K562 (cell line): ENCODE results near the gene PRDX4. TPM values are rescaled to one million over a fixed set of nuclear protein-coding genes. Genes with fewer than 3 reads are reported as not detected.
A peak's percentile ranks its signal among the peaks of the same experiment; 100 is the strongest.

Source experiments
- CBFA2T2 ChIP-seq: fragments of 450-650 bp; conservative IDR thresholded peaks from 2 replicates; pipeline ENCODE4 v1.6.1; 2017; ENCODE audit warnings: mild to moderate bottlenecking
- CREB1 ChIP-seq, 2 experiments: sonication (generic) in 1 of 2; formaldehyde crosslinking in 1 of 2; IDR thresholded peaks; 2 replicates each; pipeline versions ENCODE4 v1.6.1 to v1.8.0; 2012 to 2022; ENCODE audit warnings: inconsistent platforms in 1 of 2, mild to moderate bottlenecking in 1 of 2, missing genetic modification reagents in 1 of 2, moderate library complexity in 1 of 2
- CREBBP ChIP-seq: IDR thresholded peaks from one replicate; pipeline ENCODE4 v1.6.1; 2012; ENCODE audit warnings: low read depth, mild to moderate bottlenecking, control low read depth, inconsistent platforms, low read length
- DACH1 ChIP-seq: fragments of 450-650 bp; IDR thresholded peaks from 2 replicates; pipeline ENCODE4 v1.6.1; 2018; ENCODE audit not compliant: partially characterized antibody
- GATAD2B ChIP-seq: fragments of 450-650 bp; IDR thresholded peaks from 2 replicates; pipeline ENCODE4 v1.6.1; 2017; ENCODE audit warnings: mild to moderate bottlenecking, borderline replicate concordance
- HDAC2 ChIP-seq: fragments of 450-650 bp; IDR thresholded peaks from 2 replicates; pipeline ENCODE4 v1.6.1; 2016; ENCODE audit warnings: mild to moderate bottlenecking
- HNRNPH1 ChIP-seq: fragments of 200-400 bp; formaldehyde crosslinking; optimal IDR thresholded peaks from 2 replicates; pipeline ENCODE3; 2017; ENCODE audit warnings: low read depth, mild to moderate bottlenecking, low read length, moderate library complexity
- KDM1A ChIP-seq, 2 experiments: fragments of 450-650 bp; IDR thresholded peaks; 2 replicates each; pipeline ENCODE4 v1.6.1; 2016; ENCODE audit warnings: mild to moderate bottlenecking in 2 of 2
- KLF16 ChIP-seq: IDR thresholded peaks from 2 replicates; pipeline ENCODE4 v1.6.1; 2016; ENCODE audit warnings: antibody characterized with exemption
- LARP7 ChIP-seq: fragments of 450-650 bp; IDR thresholded peaks from 2 replicates; pipeline ENCODE4 v1.6.1; 2016
- LEF1 ChIP-seq: fragments of 450-650 bp; IDR thresholded peaks from 2 replicates; pipeline ENCODE4 v1.6.1; 2016; ENCODE audit warnings: mild to moderate bottlenecking
- MED1 ChIP-seq: sonication (generic); formaldehyde crosslinking; IDR thresholded peaks from 2 replicates; pipeline ENCODE4 v1.8.1; 2023; ENCODE audit warnings: missing genetic modification reagents, borderline replicate concordance
- MYC ChIP-seq, 2 experiments: fragments of 250-450 bp in 1 of 2; sonication (Bioruptor Pico) in 1 of 2; IDR thresholded peaks; 2 replicates each; pipeline versions ENCODE4 v1.5.1 to v1.6.1; 2012 to 2021; ENCODE audit warnings: low read depth in 2 of 2, borderline replicate concordance in 1 of 2, improper control_type of control experiment in 1 of 2, low read length in 1 of 2, mild to moderate bottlenecking in 1 of 2, moderate library complexity in 1 of 2
- NBN ChIP-seq: fragments of 450-650 bp; IDR thresholded peaks from 2 replicates; pipeline ENCODE4 v1.6.1; 2016; ENCODE audit warnings: low read depth, mild to moderate bottlenecking
- PHF20 ChIP-seq: fragments of 450-650 bp; IDR thresholded peaks from 2 replicates; pipeline ENCODE4 v1.6.1; 2018; ENCODE audit not compliant: partially characterized antibody
- RBBP5 ChIP-seq: fragments of 200-600 bp; sonication (generic); IDR thresholded peaks from 2 replicates; pipeline ENCODE4 v1.6.1; 2012; ENCODE audit warnings: borderline replicate concordance, mild to moderate bottlenecking, low read length, control low read depth, inconsistent platforms; ENCODE audit not compliant: insufficient read depth, poor library complexity, severe bottlenecking
- SMAD4 ChIP-seq: fragments of 250-450 bp; sonication (Bioruptor Pico); conservative IDR thresholded peaks from 2 replicates; pipeline ENCODE4 v1.8.0; 2021; ENCODE audit warnings: inconsistent platforms, mild to moderate bottlenecking, moderate library complexity
- SMARCA4 ChIP-seq: fragments of 450-650 bp; IDR thresholded peaks from 2 replicates; pipeline ENCODE4 v1.6.1; 2016
- SMARCC2 ChIP-seq: fragments of 450-650 bp; IDR thresholded peaks from 2 replicates; pipeline ENCODE4 v1.6.1; 2017; ENCODE audit warnings: antibody characterized with exemption, moderate library complexity, mild to moderate bottlenecking, low read depth
- SRF ChIP-seq, 2 experiments: fragments of 250-450, 450-650 bp in 1 of 2; sonication (Bioruptor Pico) in 1 of 2; sonication (generic) in 1 of 2; formaldehyde crosslinking; IDR thresholded peaks; 2 replicates each; pipeline versions ENCODE4 v1.5.0 to v1.5.1; 2020 to 2022; ENCODE audit warnings: mild to moderate bottlenecking in 1 of 2, missing genetic modification reagents in 1 of 2
- TBL1XR1 ChIP-seq, 2 experiments: IDR thresholded peaks; 2 replicates each; pipeline ENCODE4 v1.6.1; 2012; ENCODE audit warnings: improper control_type of control experiment in 2 of 2, low read length in 2 of 2, mild to moderate bottlenecking in 1 of 2
- TCF3 ChIP-seq: sonication (generic); formaldehyde crosslinking; IDR thresholded peaks from 2 replicates; pipeline ENCODE4 v1.4.0; 2020; ENCODE audit warnings: mild to moderate bottlenecking, missing genetic modification reagents
- TCF7 ChIP-seq: sonication (generic); IDR thresholded peaks from 2 replicates; pipeline ENCODE4 v1.6.1; 2016; ENCODE audit warnings: antibody characterized with exemption, borderline replicate concordance
- ZBTB7A ChIP-seq: IDR thresholded peaks from 2 replicates; pipeline ENCODE4 v1.6.1; 2011; ENCODE audit warnings: low read depth, mild to moderate bottlenecking, low read length, moderate library complexity, borderline replicate concordance; ENCODE audit not compliant: control insufficient read depth
- ZEB2 ChIP-seq: fragments of 450-650 bp; IDR thresholded peaks from 2 replicates; pipeline ENCODE4 v1.6.1; 2016
- polyA plus RNA-seq, 8 experiments: library from polyadenylated mRNA; depleted of rRNA in 4 of 8; stranded (reverse) in 5 of 8; unstranded in 3 of 8; fragments of >200 nt; fragmentation: Nextera tagmentation in 2 of 8; fragmentation: Illumina TruSeq in 1 of 8; extraction: Ambion mirVana in 2 of 8; extraction: Trizol in 1 of 8; gene quantifications; 2 replicates each; pipeline versions ENCODE4 v1.2.1 to v1.2.3, GENCODE V29; 2011 to 2014; ENCODE audit warnings: inconsistent platforms in 1 of 8, missing spikeins in 1 of 8
- total RNA-seq, 7 experiments: library from RNA; depleted of rRNA in 6 of 7; stranded (reverse); fragments of >200 nt in 6 of 7; fragmentation: Illumina TruSeq in 2 of 7; extraction: Trizol in 2 of 7; gene quantifications; 2 replicates each; pipeline versions ENCODE4 v1.2.1 to v1.2.3, GENCODE V29; 2011 to 2021; ENCODE audit warnings: low replicate concordance in 1 of 7
- TF ChIP-seq, protein P1 (sequence below), 2 experiments: fragments of 200-800 bp in 1 of 2; sonication (Bioruptor generic) in 1 of 2; sonication (generic) in 1 of 2; formaldehyde crosslinking in 1 of 2; IDR thresholded peaks in 1 of 2; conservative IDR thresholded peaks in 1 of 2; 2 replicates each; pipeline versions ENCODE4 v1.5.0 to v1.6.1; 2016 to 2020; ENCODE audit warnings: missing compliant biosample characterization in 1 of 2, missing genetic modification characterization in 1 of 2, missing genetic modification reagents in 1 of 2
- TF ChIP-seq, protein P2 (sequence below): IDR thresholded peaks from 2 replicates; pipeline ENCODE4 v1.6.1; 2012; ENCODE audit warnings: low read depth, low read length, improper control_type of control experiment, borderline replicate concordance

Gene PRDX4
- total and polyA plus RNA-seq, 9 of the 15 experiments (the other 6 are each of a cell fraction or from before 2014, with no cell fraction given), result 28.6 to 253 (median 153) TPM

DNA sequence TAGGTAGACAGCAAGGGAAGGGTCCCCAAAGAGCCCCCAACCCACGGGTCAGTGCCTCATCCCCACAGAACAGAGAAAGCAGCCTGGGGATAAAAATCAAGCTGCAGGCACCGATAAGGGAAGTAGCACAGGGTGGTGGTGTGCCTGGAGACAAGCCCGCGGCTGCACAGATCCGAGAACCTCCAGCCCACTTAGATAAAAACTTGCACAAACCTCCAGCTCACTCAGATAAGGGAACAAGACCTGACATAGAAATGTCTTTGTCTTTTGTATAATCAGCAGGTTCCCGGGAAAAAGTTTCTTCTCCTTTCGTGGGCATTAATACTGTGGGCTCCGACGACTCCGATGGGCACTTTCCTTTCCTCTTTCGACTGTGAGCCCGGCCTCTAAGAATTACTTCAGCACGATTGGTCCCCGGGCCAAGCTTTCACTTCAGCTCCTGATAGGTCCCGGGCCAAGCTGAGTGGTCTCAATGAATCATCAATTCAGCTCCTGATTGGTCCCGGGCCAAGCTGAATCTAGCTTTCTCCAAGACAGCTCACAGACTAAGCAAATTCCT lies 32.4 kb downstream of the PRDX4 start (continued):
- TF ChIP-seq SRF (CRISPR knock-in tag; IDR thresholded peaks at IDR 0.05) (no peak), KDM1A (IDR thresholded peaks at IDR 0.05) (peak in 1 of 2 experiments; percentile 60; a peak in 2 of 4 replicates), NBN (peak; percentile 28; the same call in 1 of the 2 replicates), TCF3 (CRISPR knock-in tag) (peak; percentile 88), SMARCC2 (peak; percentile 68; the same call in 1 of the 2 replicates), MYC (IDR thresholded peaks at IDR 0.05; ENCODE audit: low read depth, low read length) (no peak), MYC (CRISPR knock-in tag; IDR thresholded peaks at IDR 0.05; ENCODE audit: borderline replicate concordance, low read depth) (no peak), HDAC2 (peak; percentile 48; the same call in 1 of the 2 replicates), SMAD4 (CRISPR knock-in tag) (peak; percentile 45; the same call in 1 of the 2 replicates), ZBTB7A (peak; percentile 90), CREBBP (no peak), TBL1XR1 (IDR thresholded peaks at IDR 0.05; ENCODE audit: low read length in 2 of 2) (peak in 1 of 2 experiments; percentile 27; a peak in 1 of 4 replicates), MED1 (no peak), LARP7 (no peak), GATAD2B (no peak), ZEB2 (peak; percentile 19; the same call in 1 of the 2 replicates), CREB1 (IDR thresholded peaks at IDR 0.05) (peak; percentile 58; the same call in 1 of the 2 replicates), CREB1 (CRISPR knock-in tag; IDR thresholded peaks at IDR 0.05) (no peak), TCF7 (0 out of 2 replicates have a peak, but pooled peaks have one; percentile 38), RBBP5 (no peak), SMARCA4 (peak; percentile 81), LEF1 (0 out of 2 replicates have a peak, but pooled peaks have one; percentile 32), HNRNPH1 (no peak), KLF16 (peak; percentile 90), PHF20 (no peak), CBFA2T2 (peak; percentile 92), DACH1 (no peak)
- TF ChIP-seq, protein P1, sequence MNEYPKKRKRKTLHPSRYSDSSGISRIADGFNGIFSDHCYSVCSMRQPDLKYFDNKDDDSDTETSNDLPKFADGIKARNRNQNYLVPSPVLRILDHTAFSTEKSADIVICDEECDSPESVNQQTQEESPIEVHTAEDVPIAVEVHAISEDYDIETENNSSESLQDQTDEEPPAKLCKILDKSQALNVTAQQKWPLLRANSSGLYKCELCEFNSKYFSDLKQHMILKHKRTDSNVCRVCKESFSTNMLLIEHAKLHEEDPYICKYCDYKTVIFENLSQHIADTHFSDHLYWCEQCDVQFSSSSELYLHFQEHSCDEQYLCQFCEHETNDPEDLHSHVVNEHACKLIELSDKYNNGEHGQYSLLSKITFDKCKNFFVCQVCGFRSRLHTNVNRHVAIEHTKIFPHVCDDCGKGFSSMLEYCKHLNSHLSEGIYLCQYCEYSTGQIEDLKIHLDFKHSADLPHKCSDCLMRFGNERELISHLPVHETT (CRISPR knock-in tag; conservative IDR thresholded peaks at IDR 0.05 in 1 of 2, IDR thresholded peaks at IDR 0.05 in 1 of 2), result peak in 1 of 2 experiments; percentile 64; a peak in 1 of 4 replicates
- TF ChIP-seq, protein P2, sequence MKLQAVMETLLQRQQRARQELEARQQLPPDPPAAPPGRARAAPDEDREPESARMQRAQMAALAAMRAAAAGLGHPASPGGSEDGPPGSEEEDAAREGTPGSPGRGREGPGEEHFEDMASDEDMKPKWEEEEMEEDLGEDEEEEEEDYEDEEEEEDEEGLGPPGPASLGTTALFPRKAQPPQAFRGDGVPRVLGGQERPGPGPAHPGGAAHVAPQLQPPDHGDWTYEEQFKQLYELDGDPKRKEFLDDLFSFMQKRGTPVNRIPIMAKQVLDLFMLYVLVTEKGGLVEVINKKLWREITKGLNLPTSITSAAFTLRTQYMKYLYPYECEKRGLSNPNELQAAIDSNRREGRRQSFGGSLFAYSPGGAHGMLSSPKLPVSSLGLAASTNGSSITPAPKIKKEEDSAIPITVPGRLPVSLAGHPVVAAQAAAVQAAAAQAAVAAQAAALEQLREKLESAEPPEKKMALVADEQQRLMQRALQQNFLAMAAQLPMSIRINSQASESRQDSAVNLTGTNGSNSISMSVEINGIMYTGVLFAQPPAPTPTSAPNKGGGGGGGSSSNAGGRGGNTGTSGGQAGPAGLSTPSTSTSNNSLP, result no peak
